HG03432 (cell line): ENCODE data around the gene ANK3.

Experiments
- ATAC-seq: cut with Tn5 transposase; IDR thresholded peaks from one replicate; pipeline ENCODE4 v1.9.1; 2021; ENCODE audit warnings: mild to moderate bottlenecking, moderate library complexity; ENCODE audit not compliant: unreplicated experiment

Gene ANK3

GRCh38 chr10:60144099-60144498 is 245.6 kb downstream of the ANK3 start:
- ATAC-seq: peak; percentile 43

GRCh38 chr10:60142736-60143135 is 246.9 kb downstream of the ANK3 start:
- no peak for ATAC-seq

- no peak for ATAC-seq
Measured at GRCh38 chr10:60141896-60142559, 247.6 kb downstream of the ANK3 start.

GRCh38 chr10:60140651-60141632 is 248.7 kb downstream of the ANK3 start:
- ATAC-seq: no peak

GRCh38 chr10:60139798-60140566 is 249.7 kb downstream of the ANK3 start:
- ATAC-seq: no peak

GRCh38 chr10:60139290-60139689 is 250.4 kb downstream of the ANK3 start:
- ATAC-seq: no peak

GRCh38 chr10:60138842-60139241 is 250.8 kb downstream of the ANK3 start:
- ATAC-seq: no peak

GRCh38 chr10:60138026-60138425 is 251.6 kb downstream of the ANK3 start:
- ATAC-seq: no peak

- no peak for ATAC-seq
Measured at GRCh38 chr10:60137292-60137992, 252.2 kb downstream of the ANK3 start.

GRCh38 chr10:60135020-60135419 is 254.7 kb downstream of the ANK3 start:
- ATAC-seq: peak; percentile 62

GRCh38 chr10:60134548-60134947 is 255.1 kb downstream of the ANK3 start:
- no peak for ATAC-seq

- peak; percentile 71 for ATAC-seq
Measured at GRCh38 chr10:60130130-60130579, 259.5 kb downstream of the ANK3 start.

GRCh38 chr10:60125895-60126294 is 263.8 kb downstream of the ANK3 start:
- no peak for ATAC-seq

- ATAC-seq: no peak
Measured at GRCh38 chr10:60124536-60124935, 265.1 kb downstream of the ANK3 start.

GRCh38 chr10:60123668-60124067 is 266.0 kb downstream of the ANK3 start:
- no peak for ATAC-seq

- ATAC-seq: no peak
Measured at GRCh38 chr10:60123172-60123571, 266.5 kb downstream of the ANK3 start.

GRCh38 chr10:60122190-60122589 is 267.5 kb downstream of the ANK3 start:
- ATAC-seq: no peak

- ATAC-seq: peak; percentile 95
Measured at GRCh38 chr10:60114765-60115586, 274.7 kb downstream of the ANK3 start.

- no peak for ATAC-seq
Measured at GRCh38 chr10:60110739-60111138, 278.9 kb downstream of the ANK3 start.
